Upper lobe of left lung (tissue), 6 donors: ENCODE results near the gene VAMP4. TPM values are rescaled to one million over a fixed set of nuclear protein-coding genes. Genes with fewer than 3 reads are reported as not detected.
"Not testable (repeated sequence)": the region's sequence is repeated elsewhere in the genome, so short reads cannot be mapped to it uniquely, and the experiment has no call there.

ENCODE experiments used
- ATAC-seq, 2 donors: fragments of 200-7000 bp; cut with Tn5 transposase; one replicate each; pipeline ENCODE4 v1.9.1; 2022; ENCODE audit warnings: mild to moderate bottlenecking in 2 of 2, moderate library complexity in 2 of 2; ENCODE audit not compliant: low FRiP score in 2 of 2
- DNase-seq, 2 donors: peaks; one replicate each; pipeline ENCODE4 v3.0.0-alpha.2; 2019 to 2020
- H3K27ac ChIP-seq, 4 donors: fragments of 200-600 bp; sonication (generic); one replicate each; pipeline ENCODE4 v1.5.1; 2016 to 2019
- H3K27me3 ChIP-seq, 4 donors: fragments of 200-600 bp; sonication (generic); one replicate each; pipeline ENCODE4 v1.5.1; 2017 to 2019
- H3K36me3 ChIP-seq, 4 donors: fragments of 200-600 bp; sonication (generic); one replicate each; pipeline ENCODE4 v1.5.1; 2016 to 2019
- H3K4me1 ChIP-seq, 4 donors: fragments of 200-600 bp; sonication (generic); one replicate each; pipeline ENCODE4 v1.5.1; 2018 to 2019
- H3K4me3 ChIP-seq, 4 donors: fragments of 200-600 bp; sonication (generic); one replicate each; pipeline ENCODE4 v1.5.1; 2017 to 2019; ENCODE audit warnings: mild to moderate bottlenecking in 2 of 4, moderate library complexity in 1 of 4
- H3K9me3 ChIP-seq, 4 donors: fragments of 200-600 bp; sonication (generic); one replicate each; pipeline ENCODE4 v1.5.1; 2018 to 2019
- EP300 ChIP-seq, 4 donors: sonication (generic); formaldehyde crosslinking; IDR thresholded peaks; one replicate each; pipeline ENCODE4 v1.5.1; 2017; ENCODE audit warnings: antibody characterized with exemption in 4 of 4, control low read depth in 2 of 4
- POLR2A ChIP-seq, 4 donors: fragments of 450-650 bp; IDR thresholded peaks; one replicate each; pipeline ENCODE4 v1.5.1; 2016 to 2017; ENCODE audit warnings: antibody characterized with exemption in 4 of 4, mild to moderate bottlenecking in 2 of 4
- POLR2AphosphoS5 ChIP-seq, 2 donors: sonication (generic); formaldehyde crosslinking; IDR thresholded peaks; one replicate each; pipeline ENCODE4 v1.5.1; 2017; ENCODE audit warnings: antibody characterized with exemption in 2 of 2
- WGBS, 2 donors: methylation state at CpG; one replicate each; pipeline ENCODE4 v1.1.5; 2017 to 2018; 5-methylcytosine and 5-hydroxymethylcytosine counted together
- total RNA-seq, 6 donors: library from RNA; depleted of rRNA in 4 of 6; stranded (reverse); fragments of >200 nt in 4 of 6; gene quantifications; one replicate each; pipeline versions ENCODE4 v1.1.0 to v1.2.1, GENCODE V29; 2016 to 2021
- TF ChIP-seq, protein P1 (sequence below), 6 experiments: fragments of 450-650 bp in 4 of 6; fragments of 200-600 bp in 2 of 6; sonication (generic) in 2 of 6; IDR thresholded peaks; one replicate each; pipeline ENCODE4 v1.5.1; 2016 to 2019; ENCODE audit warnings: antibody characterized with exemption in 6 of 6
- donor health status: DM: no; HTN: no; CAD: no; lungs with moderate emphysema.
- donor health status: DM: no; HTN: yes; CAD: no; lungs with severe emphysema.

Gene VAMP4
- total RNA-seq, 6 donors from 2014 or later: 11.5 to 17.9 (median 13.4) TPM

DNA sequence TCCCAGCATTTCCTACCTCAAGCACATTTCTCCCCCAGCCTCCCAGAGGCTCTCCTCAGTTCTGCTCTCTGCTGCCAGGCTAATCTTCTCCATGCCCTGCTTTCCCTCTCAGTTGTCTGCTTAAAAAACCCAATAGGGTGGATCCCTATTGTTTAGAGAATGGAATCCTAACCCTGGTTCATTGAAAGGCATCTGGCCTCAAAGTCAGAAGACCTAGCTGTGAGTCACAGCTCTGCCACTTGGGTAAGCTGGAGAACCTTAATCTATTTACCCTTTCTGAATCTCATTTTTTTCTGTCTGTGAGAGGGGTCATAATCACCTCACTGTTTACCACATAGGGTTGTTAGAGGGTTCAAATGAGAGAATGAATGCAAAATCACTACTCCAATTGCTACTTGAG, 76.9 kb downstream of the VAMP4 start:
- DNase-seq (no peak), ATAC-seq (no peak)
- Histone ChIP-seq H3K27ac (no peak overlapping the region), H3K36me3 (no peaks in the 10 kb centered on the region), H3K4me1 (peaks cover 0 to 10% (median 0%) of the 10 kb centered on the region in 4 donors), H3K27me3 (no peaks in the 10 kb centered on the region), H3K4me3 (no peak overlapping the region), H3K9me3 (no peaks in the 10 kb centered on the region)
- TF ChIP-seq, protein P1, sequence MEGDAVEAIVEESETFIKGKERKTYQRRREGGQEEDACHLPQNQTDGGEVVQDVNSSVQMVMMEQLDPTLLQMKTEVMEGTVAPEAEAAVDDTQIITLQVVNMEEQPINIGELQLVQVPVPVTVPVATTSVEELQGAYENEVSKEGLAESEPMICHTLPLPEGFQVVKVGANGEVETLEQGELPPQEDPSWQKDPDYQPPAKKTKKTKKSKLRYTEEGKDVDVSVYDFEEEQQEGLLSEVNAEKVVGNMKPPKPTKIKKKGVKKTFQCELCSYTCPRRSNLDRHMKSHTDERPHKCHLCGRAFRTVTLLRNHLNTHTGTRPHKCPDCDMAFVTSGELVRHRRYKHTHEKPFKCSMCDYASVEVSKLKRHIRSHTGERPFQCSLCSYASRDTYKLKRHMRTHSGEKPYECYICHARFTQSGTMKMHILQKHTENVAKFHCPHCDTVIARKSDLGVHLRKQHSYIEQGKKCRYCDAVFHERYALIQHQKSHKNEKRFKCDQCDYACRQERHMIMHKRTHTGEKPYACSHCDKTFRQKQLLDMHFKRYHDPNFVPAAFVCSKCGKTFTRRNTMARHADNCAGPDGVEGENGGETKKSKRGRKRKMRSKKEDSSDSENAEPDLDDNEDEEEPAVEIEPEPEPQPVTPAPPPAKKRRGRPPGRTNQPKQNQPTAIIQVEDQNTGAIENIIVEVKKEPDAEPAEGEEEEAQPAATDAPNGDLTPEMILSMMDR (IDR thresholded peaks at IDR 0.05): no peak
- TF ChIP-seq POLR2AphosphoS5 (IDR thresholded peaks at IDR 0.05) (no peak), POLR2A (IDR thresholded peaks at IDR 0.05) (no peak), EP300 (IDR thresholded peaks at IDR 0.05) (no peak)

DNA sequence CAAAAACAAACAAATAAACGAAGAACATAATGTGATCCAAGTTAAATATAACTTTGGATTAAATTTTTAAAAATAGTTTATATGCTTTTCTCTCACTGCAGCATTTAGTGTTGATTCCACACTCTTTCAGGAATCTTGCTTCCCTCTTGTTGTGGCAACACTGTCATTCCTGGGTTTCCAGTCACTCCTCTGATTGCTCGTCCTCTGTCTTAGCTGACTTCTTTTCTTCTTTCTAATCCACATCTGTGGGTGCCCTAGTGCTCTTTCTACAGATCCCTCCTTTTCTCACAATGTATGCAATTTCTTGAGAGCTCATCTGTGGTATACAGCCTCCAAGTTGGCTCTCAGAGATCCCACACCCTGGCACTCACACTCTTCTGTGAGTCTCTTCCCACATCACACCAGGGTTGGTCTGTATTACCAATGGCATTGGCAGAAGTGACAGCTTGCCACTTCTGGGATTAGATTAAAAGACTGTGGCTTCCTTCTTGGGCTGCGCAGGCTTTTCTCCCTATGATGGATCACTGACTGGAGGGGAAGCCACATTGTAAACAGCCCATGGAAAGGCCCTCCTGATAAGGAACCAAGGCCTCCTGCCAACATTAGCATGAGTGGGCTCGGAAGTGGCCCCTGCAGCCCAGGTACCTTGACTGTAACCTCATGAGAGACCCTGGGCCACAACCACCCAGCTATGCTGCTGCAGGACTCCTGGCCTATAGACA, 77.8 kb downstream of the VAMP4 start:
- DNase-seq: no peak
- WGBS, 2 donors: 44 to 51% methylated on average over 4 of the region's 4 CpGs
- Histone ChIP-seq H3K36me3 (no peaks in the 10 kb centered on the region), H3K27me3 (no peaks in the 10 kb centered on the region), H3K4me3 (no peak overlapping the region), H3K4me1 (peaks cover 0 to 10% (median 0%) of the 10 kb centered on the region in 4 donors), H3K9me3 (no peaks in the 10 kb centered on the region), H3K27ac (no peak overlapping the region)
- no peak for ATAC-seq
- TF ChIP-seq EP300 (IDR thresholded peaks at IDR 0.05) (no peak), POLR2AphosphoS5 (IDR thresholded peaks at IDR 0.05) (no peak), POLR2A (IDR thresholded peaks at IDR 0.05) (no peak)
- TF ChIP-seq, protein P1 (IDR thresholded peaks at IDR 0.05): no peak

DNA sequence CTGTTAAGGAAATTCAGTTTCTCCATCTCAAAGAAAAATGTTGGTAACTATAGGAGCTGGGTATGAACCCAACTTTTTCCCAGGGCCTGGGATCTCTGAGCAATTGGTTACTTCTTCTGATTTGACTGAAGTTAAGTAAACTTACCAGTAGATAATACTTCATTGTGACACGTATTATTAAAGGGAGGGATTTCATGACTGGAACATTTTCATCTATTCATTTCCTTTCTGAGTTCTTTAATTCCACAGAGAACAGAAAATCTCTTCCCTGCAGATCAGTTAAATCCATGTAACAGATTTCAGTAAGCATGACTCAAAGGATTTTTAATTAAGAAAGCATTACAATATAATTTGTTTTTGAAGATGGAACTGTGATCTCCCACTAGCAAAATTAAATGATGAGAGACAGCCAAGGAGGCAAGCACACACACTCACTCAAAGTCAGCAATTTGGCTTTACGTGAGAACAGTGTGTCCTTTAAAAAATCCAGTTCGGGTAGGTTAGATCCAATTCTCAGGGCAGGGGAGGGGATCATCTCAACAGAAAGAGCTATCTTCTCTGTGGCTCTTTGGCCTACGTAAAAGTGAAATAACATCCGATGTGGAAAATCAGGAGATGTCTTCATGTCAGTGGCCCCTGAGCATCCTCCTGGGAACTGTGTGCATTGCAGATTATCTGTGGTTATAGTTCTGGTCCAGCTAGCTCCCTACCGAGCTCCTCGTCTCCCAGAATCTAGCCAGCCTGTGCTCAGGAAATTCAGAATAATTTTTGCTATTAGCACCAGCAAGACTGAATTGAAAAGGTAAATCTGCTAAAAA, 78.6 kb downstream of the VAMP4 start:
- ATAC-seq (peak in 1 of 2 donors; percentile 78), DNase-seq (no peak)
- 86 to 88% methylated on average over 7 of the region's 7 CpGs for WGBS, 2 donors
- TF ChIP-seq POLR2A (IDR thresholded peaks at IDR 0.05) (no peak), EP300 (IDR thresholded peaks at IDR 0.05) (no peak), POLR2AphosphoS5 (IDR thresholded peaks at IDR 0.05) (no peak)
- TF ChIP-seq, protein P1 (IDR thresholded peaks at IDR 0.05): no peak
- H3K4me3 ChIP-seq: no peak overlapping the region
- no peak overlapping the region for H3K27ac ChIP-seq
- H3K4me1 ChIP-seq: peaks cover 0 to 10% (median 0%) of the 10 kb centered on the region in 4 donors
- no peaks in the 10 kb centered on the region for H3K9me3 ChIP-seq
- H3K36me3 ChIP-seq: no peaks in the 10 kb centered on the region
- no peaks in the 10 kb centered on the region for H3K27me3 ChIP-seq

DNA sequence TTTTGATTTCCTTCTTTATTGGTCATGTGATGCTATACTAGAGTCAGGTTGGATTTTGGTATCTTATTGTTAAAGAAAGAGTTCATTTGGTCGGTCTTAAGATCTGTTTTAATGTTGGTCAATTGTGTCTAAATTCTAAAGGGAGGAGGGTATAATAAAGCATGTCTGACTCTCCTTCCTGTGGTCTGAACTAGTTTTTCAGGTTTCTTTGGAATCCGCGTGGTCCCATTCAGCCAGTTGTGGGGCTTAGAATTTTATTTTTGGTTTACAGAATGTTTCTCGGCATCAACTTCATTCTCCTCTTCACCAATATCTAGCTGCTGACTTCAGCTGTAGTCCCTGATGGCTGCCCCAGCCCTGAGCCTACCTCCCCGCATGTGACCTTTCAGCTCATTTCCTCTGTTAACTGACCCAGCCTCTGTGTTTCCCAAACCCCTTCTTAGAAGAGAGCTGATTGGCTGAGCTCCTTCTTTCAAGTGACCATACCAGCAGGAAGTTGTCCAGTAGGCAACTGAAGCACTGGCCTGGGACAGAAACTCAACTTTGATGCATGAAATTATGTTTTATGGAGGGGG, 80.7 kb downstream of the VAMP4 start:
- 73 to 92% methylated on average over 5 of the region's 5 CpGs for WGBS, 2 donors
- no peaks in the 10 kb centered on the region for H3K9me3 ChIP-seq
- TF ChIP-seq, protein P1 (IDR thresholded peaks at IDR 0.05): no peak
- TF ChIP-seq POLR2AphosphoS5 (IDR thresholded peaks at IDR 0.05) (no peak), EP300 (IDR thresholded peaks at IDR 0.05) (no peak), POLR2A (IDR thresholded peaks at IDR 0.05) (no peak)
- H3K27ac ChIP-seq: no peak overlapping the region
- H3K4me1 ChIP-seq: peaks cover 0 to 10% (median under 1%) of the 10 kb centered on the region in 4 donors
- no peak overlapping the region for H3K4me3 ChIP-seq
- no peaks in the 10 kb centered on the region for H3K27me3 ChIP-seq
- DNase-seq (no peak), ATAC-seq (no peak)
- no peaks in the 10 kb centered on the region for H3K36me3 ChIP-seq

DNA sequence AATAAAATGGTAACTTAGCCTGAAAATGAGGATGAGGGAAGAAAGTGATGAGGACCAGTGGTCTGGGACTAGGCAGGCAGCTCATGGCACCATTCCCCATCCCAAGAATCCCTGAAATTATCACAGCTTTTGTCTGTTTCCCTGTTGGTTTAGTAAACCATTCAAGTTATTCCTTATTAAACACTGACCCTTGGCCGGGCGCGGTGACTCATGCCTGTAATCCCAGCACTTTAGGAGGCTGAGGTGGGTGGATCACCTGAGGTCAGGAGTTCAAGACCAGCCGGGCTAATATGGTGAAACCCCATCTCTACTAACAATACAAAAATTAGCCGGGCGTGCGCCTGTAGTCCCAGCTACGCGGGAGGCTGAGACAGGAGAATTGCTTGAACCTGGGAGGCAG, 85.7 kb downstream of the VAMP4 start:
- H3K9me3 ChIP-seq, H3K36me3 ChIP-seq, H3K4me3 ChIP-seq, H3K27me3 ChIP-seq, ATAC-seq, DNase-seq: not testable (repeated sequence)
- Histone ChIP-seq H3K4me1 (peaks cover 13 to 21% (median 19%) of the 10 kb centered on the region in 4 donors), H3K27ac (peak overlapping the region in 2 of 4 donors; percentile 64 to 81)
- 94 to 96% methylated on average over 9 of the region's 9 CpGs for WGBS, 2 donors
